ENCODE measurements around the gene SYN1. TPM values are rescaled to one million over a fixed set of nuclear protein-coding genes. Genes with fewer than 3 reads are reported as not detected.

Gene SYN1
- total RNA-seq, 1 experiment from 2014 or later: 11.7 TPM

GRCh38 chrX:47661539-47661938 is 41.9 kb upstream of the SYN1 start:
- Mint-ChIP-seq H3K36me3 (ENCODE audit: insufficient read depth in 1 of 3, low read depth in 3 of 3) (peaks cover 8 to 19% (median 12%) of the 10 kb centered on the region in 3 experiments; a peak in 6 of 7 replicates), H3K4me3 (no peak overlapping the region), H3K27me3 (ENCODE audit: low read depth) (peaks cover 9% of the 10 kb centered on the region), H3K4me1 (peaks cover 0 to 3% of the 10 kb centered on the region in 2 experiments; a peak in 1 of 4 replicates), H3K27ac (no peak overlapping the region), H3K9me3 (peaks cover 74 to 78% of the 10 kb centered on the region in 2 experiments)
- WGBS (ENCODE audit: extremely low coverage, insufficient read length, low lambda C conversion rate): no CpG with 5 or more reads among the region's 7 CpGs
- no peak overlapping the region for H4K91ac ChIP-seq (ENCODE audit: insufficient read length, low read depth, low read length)
- no peak overlapping the region for H3K27ac ChIP-seq (ENCODE audit: insufficient read length, low read depth, low read length)
- no peak overlapping the region for H2BK5ac ChIP-seq (ENCODE audit: insufficient read length, low read length)
- no peaks in the 10 kb centered on the region for H3K27me3 ChIP-seq (ENCODE audit: insufficient read depth, low read length)
- H2AK5ac ChIP-seq (ENCODE audit: insufficient read length, low read length): no peak overlapping the region
- no peak overlapping the region for H3K9ac ChIP-seq (ENCODE audit: extremely low read depth, insufficient read length, low read length)
- TF ChIP-seq CTCF (conservative IDR thresholded peaks at IDR 0.05): no peak
- no peak overlapping the region for H3K23ac ChIP-seq (ENCODE audit: insufficient read length, low read depth, low read length)
- no peaks in the 10 kb centered on the region for H3K79me1 ChIP-seq (ENCODE audit: insufficient read depth, low read depth, low read length, poor library complexity, severe bottlenecking)
- no peak overlapping the region for H3K56ac ChIP-seq (ENCODE audit: insufficient read length, low read depth, low read length)
- H3K9me3 ChIP-seq (ENCODE audit: control insufficient read depth, low read depth, low read length): peaks cover 7% of the 10 kb centered on the region
- no peak overlapping the region for H4K8ac ChIP-seq (replicated peaks; ENCODE audit: insufficient read length, low read depth, low read length)
- H3K4me2 ChIP-seq (ENCODE audit: insufficient read depth, insufficient read length, low read length): no peak overlapping the region
- H2BK15ac ChIP-seq (ENCODE audit: low read depth, low read length): no peak overlapping the region
- no peak overlapping the region for H4K5ac ChIP-seq (ENCODE audit: insufficient read length, low read depth, low read length)
- no peak overlapping the region for H3K14ac ChIP-seq (ENCODE audit: insufficient read depth, low read length)
- no peaks in the 10 kb centered on the region for H3K23me2 ChIP-seq (ENCODE audit: insufficient read length, low read depth, low read length, poor library complexity, severe bottlenecking)
- H2BK120ac ChIP-seq (ENCODE audit: low read depth, low read length, poor library complexity, severe bottlenecking): no peak overlapping the region
- no peak overlapping the region for H3K18ac ChIP-seq (ENCODE audit: insufficient read length, low read depth, low read length)
- H2AFZ ChIP-seq (ENCODE audit: low read length): no peak overlapping the region
- no peak overlapping the region for H2BK12ac ChIP-seq (ENCODE audit: insufficient read length, low read depth, low read length)
- no peak overlapping the region for H3K4ac ChIP-seq (ENCODE audit: low read depth, low read length)
- H2BK20ac ChIP-seq (ENCODE audit: low read depth, low read length, poor library complexity, severe bottlenecking): no peak overlapping the region
- no peak for DNase-seq
- H3K4me1 ChIP-seq (ENCODE audit: insufficient read depth, low read length): no peaks in the 10 kb centered on the region
- no peak overlapping the region for H3T11ph ChIP-seq (ENCODE audit: low read length)
- no peaks in the 10 kb centered on the region for H3K79me2 ChIP-seq (ENCODE audit: insufficient read depth, low read length)
- no peaks in the 10 kb centered on the region for H4K20me1 ChIP-seq (ENCODE audit: control insufficient read depth, insufficient read depth, insufficient read length)
